CD4-positive, alpha-beta memory T cell (primary cell): ENCODE results near the gene ZNF493. TPM values are rescaled to one million over a fixed set of nuclear protein-coding genes. Genes with fewer than 3 reads are reported as not detected.

Source experiments
- polyA plus RNA-seq, 2 donors: library from polyadenylated mRNA; unstranded; fragments of 300-500 nt; fragmentation: Illumina TruSeq; gene quantifications; one replicate each; pipeline ENCODE4 v1.2.3, GENCODE V29; 2021
- total RNA-seq, 2 experiments: library from RNA; stranded (reverse); gene quantifications; one replicate each; pipeline ENCODE4 v1.2.3, GENCODE V29; 2021

ZNF493 gene
- total and polyA plus RNA-seq, 4 experiments from 2014 or later = 10.7 to 61.7 (median 37.1) TPM

Other genes with a start within 250 kb of the ZNF493 start
- gene ZNF708, start 67.7 kb upstream of the ZNF493 start, total RNA-seq = 10 to 100 TPM; 42.5 to 44.2 TPM
- gene ZNF708, start 67.7 kb upstream of the ZNF493 start, polyA plus RNA-seq = 10 to 100 TPM in 1 of 2 donors, 1 to 10 TPM in 1; 6.6 to 12.1 TPM
- 10 to 100 TPM in 1 of 2 experiments, 1 to 10 TPM in 1; 9.8 to 11.4 TPM for gene ZNF738, start 38.1 kb upstream of the ZNF493 start, total RNA-seq
- 1 to 10 TPM; 2.5 to 2.8 TPM for gene ZNF738, start 38.1 kb upstream of the ZNF493 start, polyA plus RNA-seq
- 10 to 100 TPM; 27.9 to 31.9 TPM for gene ZNF429, start 108.5 kb downstream of the ZNF493 start, total RNA-seq
- 10 to 100 TPM; 24.7 to 32.9 TPM for gene ZNF429, start 108.5 kb downstream of the ZNF493 start, polyA plus RNA-seq